HG02840 (cell line): ENCODE results near the gene XRCC3.
"Not testable (repeated sequence)": the region's sequence is repeated elsewhere in the genome, so short reads cannot be mapped to it uniquely, and the experiment has no call there.

Source experiments
- ATAC-seq: cut with Tn5 transposase; IDR thresholded peaks from one replicate; pipeline ENCODE4 v1.9.1; 2021; ENCODE audit warnings: mild to moderate bottlenecking, moderate library complexity, moderate number of reproducible peaks; ENCODE audit not compliant: unreplicated experiment, low FRiP score

XRCC3 gene

GRCh38 chr14:103696466-103697071 is 18.7 kb downstream of the XRCC3 start:
- no peak for ATAC-seq

- no peak for ATAC-seq
These were observed 19.2 kb downstream of the XRCC3 start for GRCh38 chr14:103696070-103696402.

- no peak for ATAC-seq
These were observed 19.8 kb downstream of the XRCC3 start for GRCh38 chr14:103695296-103696069.

GRCh38 chr14:103694572-103695026 is 20.7 kb downstream of the XRCC3 start:
- no peak for ATAC-seq

- ATAC-seq, result no peak
These were observed 21.7 kb downstream of the XRCC3 start for GRCh38 chr14:103693515-103693914.

GRCh38 chr14:103692871-103693270 is 22.4 kb downstream of the XRCC3 start:
- no peak for ATAC-seq

GRCh38 chr14:103692159-103692558 is 23.1 kb downstream of the XRCC3 start:
- no peak for ATAC-seq

- not testable (repeated sequence) for ATAC-seq
These were observed 23.6 kb downstream of the XRCC3 start for GRCh38 chr14:103691655-103692054.

- no peak for ATAC-seq
These were observed 24.9 kb downstream of the XRCC3 start for GRCh38 chr14:103690332-103690731.

GRCh38 chr14:103688906-103689902 is 26.0 kb downstream of the XRCC3 start:
- ATAC-seq, result peak; percentile 45

GRCh38 chr14:103688441-103688840 is 26.8 kb downstream of the XRCC3 start:
- no peak for ATAC-seq

GRCh38 chr14:103687712-103688111 is 27.5 kb downstream of the XRCC3 start:
- ATAC-seq, result no peak

GRCh38 chr14:103686831-103687485 is 28.3 kb downstream of the XRCC3 start:
- ATAC-seq, result no peak

GRCh38 chr14:103685276-103686211 is 29.7 kb downstream of the XRCC3 start:
- no peak for ATAC-seq

GRCh38 chr14:103684871-103685270 is 30.4 kb downstream of the XRCC3 start:
- no peak for ATAC-seq

GRCh38 chr14:103684471-103684870 is 30.8 kb downstream of the XRCC3 start:
- no peak for ATAC-seq

- ATAC-seq, result no peak
These were observed 32.1 kb downstream of the XRCC3 start for GRCh38 chr14:103683139-103683538.

GRCh38 chr14:103680491-103681231 is 34.6 kb downstream of the XRCC3 start:
- ATAC-seq, result no peak

- no peak for ATAC-seq
These were observed 35.9 kb downstream of the XRCC3 start for GRCh38 chr14:103679351-103679750.
